H9 (cell line): Measurements from ENCODE around the gene TBC1D19. TPM values are rescaled to one million over a fixed set of nuclear protein-coding genes. Genes with fewer than 3 reads are reported as not detected.

ENCODE experiments used
- DNase-seq: peaks from one replicate; pipeline ENCODE4 v3.0.0-alpha.2; 2017
- H2AFZ ChIP-seq: one replicate; pipeline ENCODE4 v1.6.1; 2013; ENCODE audit warnings: mild to moderate bottlenecking, low read length, control low read depth, moderate library complexity
- H2AK5ac ChIP-seq: 2 replicates; pipeline ENCODE4 v1.6.1; 2013; ENCODE audit warnings: low read length, control low read depth, mixed read lengths; ENCODE audit not compliant: insufficient read length
- H2BK120ac ChIP-seq: one replicate; pipeline ENCODE4 v1.6.1; 2013; ENCODE audit warnings: low read depth, mild to moderate bottlenecking, low read length, control low read depth, inconsistent platforms; ENCODE audit not compliant: poor library complexity, severe bottlenecking
- H2BK12ac ChIP-seq: 2 replicates; pipeline ENCODE4 v1.6.1; 2013; ENCODE audit warnings: low read length, control low read depth, mixed read lengths, low read depth; ENCODE audit not compliant: insufficient read length
- H2BK15ac ChIP-seq: 2 replicates; pipeline ENCODE4 v1.6.1; 2013; ENCODE audit warnings: low read depth, low read length, control low read depth
- H2BK20ac ChIP-seq: one replicate; pipeline ENCODE4 v1.6.1; 2013; ENCODE audit warnings: low read depth, mild to moderate bottlenecking, low read length, control low read depth, inconsistent platforms; ENCODE audit not compliant: poor library complexity, severe bottlenecking
- H2BK5ac ChIP-seq: 2 replicates; pipeline ENCODE4 v1.6.1; 2013; ENCODE audit warnings: low read length, control low read depth, mixed read lengths; ENCODE audit not compliant: insufficient read length
- H3K14ac ChIP-seq: 2 replicates; pipeline ENCODE4 v1.6.1; 2013; ENCODE audit warnings: low read length, control low read depth; ENCODE audit not compliant: insufficient read depth
- H3K18ac ChIP-seq: 2 replicates; pipeline ENCODE4 v1.6.1; 2013; ENCODE audit warnings: low read depth, mild to moderate bottlenecking, mixed read lengths, low read length, control low read depth; ENCODE audit not compliant: insufficient read length
- H3K23ac ChIP-seq: 2 replicates; pipeline ENCODE4 v1.6.1; 2013; ENCODE audit warnings: low read length, control low read depth, mixed read lengths, low read depth; ENCODE audit not compliant: insufficient read length
- H3K23me2 ChIP-seq: 2 replicates; pipeline ENCODE4 v1.6.1; 2013; ENCODE audit warnings: low read depth, mild to moderate bottlenecking, mixed read lengths, low read length, control low read depth; ENCODE audit not compliant: insufficient read length, poor library complexity, severe bottlenecking
- H3K27ac ChIP-seq: 2 replicates; pipeline ENCODE4 v1.5.1; 2013; ENCODE audit warnings: low read length, control low read depth, mixed read lengths, low read depth; ENCODE audit not compliant: insufficient read length
- H3K27me3 ChIP-seq: 2 replicates; pipeline ENCODE4 v1.6.1; 2013; ENCODE audit warnings: low read length, control low read depth, inconsistent platforms; ENCODE audit not compliant: insufficient read depth
- H3K4ac ChIP-seq: 2 replicates; pipeline ENCODE4 v1.6.1; 2013; ENCODE audit warnings: low read depth, mild to moderate bottlenecking, control low read depth, inconsistent platforms, low read length, moderate library complexity
- H3K4me1 ChIP-seq: 2 replicates; pipeline ENCODE4 v1.6.1; 2013; ENCODE audit warnings: low read length, control low read depth, inconsistent platforms; ENCODE audit not compliant: insufficient read depth
- H3K4me2 ChIP-seq: 2 replicates; pipeline ENCODE4 v1.6.1; 2013; ENCODE audit warnings: low read length, control low read depth, mixed read lengths; ENCODE audit not compliant: insufficient read length, insufficient read depth
- H3K56ac ChIP-seq: 2 replicates; pipeline ENCODE4 v1.6.1; 2013; ENCODE audit warnings: low read depth, mild to moderate bottlenecking, mixed read lengths, low read length, control low read depth; ENCODE audit not compliant: insufficient read length
- H3K79me1 ChIP-seq: 2 replicates; pipeline ENCODE4 v1.6.1; 2013; ENCODE audit warnings: low read depth, mild to moderate bottlenecking, moderate library complexity, low read length, control low read depth, inconsistent platforms; ENCODE audit not compliant: insufficient read depth, poor library complexity, severe bottlenecking
- H3K79me2 ChIP-seq: 2 replicates; pipeline ENCODE4 v1.6.1; 2013; ENCODE audit warnings: low read length, control low read depth, inconsistent platforms; ENCODE audit not compliant: insufficient read depth
- H3K9ac ChIP-seq: 2 replicates; pipeline ENCODE4 v1.6.1; 2013; ENCODE audit warnings: low read length, control low read depth, mixed read lengths; ENCODE audit not compliant: insufficient read length; ENCODE audit errors: extremely low read depth
- H3K9me3 ChIP-seq: one replicate; pipeline ENCODE4 v1.6.1; 2013; ENCODE audit warnings: low read depth, low read length, inconsistent platforms; ENCODE audit not compliant: control insufficient read depth
- H3T11ph ChIP-seq: one replicate; pipeline ENCODE4 v1.6.1; 2013; ENCODE audit warnings: mild to moderate bottlenecking, low read length, control low read depth, inconsistent platforms
- H4K20me1 ChIP-seq: one replicate; pipeline ENCODE4 v1.6.1; 2013; ENCODE audit not compliant: control insufficient read depth, insufficient read length, insufficient read depth
- H4K5ac ChIP-seq: 2 replicates; pipeline ENCODE4 v1.6.1; 2013; ENCODE audit warnings: low read depth, mild to moderate bottlenecking, mixed read lengths, low read length, control low read depth; ENCODE audit not compliant: insufficient read length
- H4K8ac ChIP-seq: replicated peaks from 2 replicates; pipeline ENCODE4 v1.6.1; 2013; ENCODE audit warnings: low read length, control low read depth, mixed read lengths, low read depth; ENCODE audit not compliant: insufficient read length
- H4K91ac ChIP-seq: 2 replicates; pipeline ENCODE4 v1.6.1; 2013; ENCODE audit warnings: low read depth, mild to moderate bottlenecking, moderate library complexity, mixed read lengths, low read length, control low read depth; ENCODE audit not compliant: insufficient read length
- H3K27ac Mint-ChIP-seq, 3 experiments: 2 replicates in 2 of 3; 3 replicates in 1 of 3; pipeline ENCODE4 v1.8.0; 2020 to 2021; ENCODE audit warnings: mixed read lengths in 3 of 3, mild to moderate bottlenecking in 1 of 3, moderate library complexity in 1 of 3
- H3K27me3 Mint-ChIP-seq: 2 replicates; pipeline ENCODE4 v1.8.0; 2021; ENCODE audit warnings: low read depth, mild to moderate bottlenecking, moderate library complexity, mixed read lengths
- H3K36me3 Mint-ChIP-seq, 3 experiments: 2 replicates in 2 of 3; 3 replicates in 1 of 3; pipeline ENCODE4 v1.8.0; 2020 to 2021; ENCODE audit warnings: low read depth in 3 of 3, mixed read lengths in 3 of 3; ENCODE audit not compliant: insufficient read depth in 1 of 3
- H3K4me1 Mint-ChIP-seq, 2 experiments: 2 replicates each; pipeline ENCODE4 v1.8.0; 2020; ENCODE audit warnings: mixed read lengths in 2 of 2
- H3K4me3 Mint-ChIP-seq, 2 experiments: 2 replicates in 1 of 2; 3 replicates in 1 of 2; pipeline ENCODE4 v1.8.0; 2020 to 2021; ENCODE audit warnings: mild to moderate bottlenecking in 2 of 2, mixed read lengths in 2 of 2, moderate library complexity in 1 of 2
- H3K9me3 Mint-ChIP-seq, 2 experiments: 2 replicates in 1 of 2; 3 replicates in 1 of 2; pipeline ENCODE4 v1.8.0; 2020; ENCODE audit warnings: mild to moderate bottlenecking in 2 of 2, mixed read lengths in 2 of 2, moderate library complexity in 1 of 2
- total RNA-seq: library from RNA; stranded (reverse); gene quantifications from 2 replicates; pipeline ENCODE4 v1.2.1, GENCODE V29; 2021
- TF ChIP-seq, protein P1 (sequence below): fragments of 200-600 bp; sonication (generic); conservative IDR thresholded peaks from 3 replicates; pipeline ENCODE4 v1.8.0; 2021; ENCODE audit warnings: antibody characterized with exemption, mild to moderate bottlenecking

TBC1D19 gene
- total RNA-seq, 1 experiment from 2014 or later: 3.2 TPM

DNA sequence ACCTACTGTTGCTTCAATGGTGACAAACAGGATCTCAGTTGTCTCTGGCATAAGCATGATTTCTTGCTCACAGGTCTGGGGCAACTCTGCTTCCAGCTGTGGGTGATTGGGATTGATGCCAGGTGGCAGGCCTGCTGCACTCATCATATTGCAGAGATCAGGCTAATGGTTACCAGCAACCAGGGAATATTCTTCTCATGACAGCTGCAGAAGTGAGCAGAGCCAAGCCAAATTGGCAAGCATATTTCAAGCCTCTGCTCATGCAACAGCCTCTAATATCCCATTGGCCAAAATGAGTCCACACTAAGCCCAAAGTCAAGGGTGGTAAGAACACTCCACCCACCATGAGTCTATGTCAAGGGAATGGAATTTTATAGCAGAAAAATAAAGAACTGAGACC, 26.7 kb upstream of the TBC1D19 start:
- Histone ChIP-seq H2BK12ac (no peak overlapping the region), H3K23ac (no peak overlapping the region), H2AK5ac (no peak overlapping the region), H2BK5ac (no peak overlapping the region), H4K8ac (no peak overlapping the region), H3K9ac (no peak overlapping the region), H3K23me2 (no peaks in the 10 kb centered on the region), H3K4ac (no peak overlapping the region), H4K20me1 (no peaks in the 10 kb centered on the region), H3K4me2 (no peak overlapping the region), H3K4me1 (no peaks in the 10 kb centered on the region), H3K27me3 (no peaks in the 10 kb centered on the region), H3T11ph (no peak overlapping the region), H4K5ac (no peak overlapping the region), H3K56ac (no peak overlapping the region), H2BK15ac (no peak overlapping the region), H3K79me1 (no peaks in the 10 kb centered on the region), H4K91ac (no peak overlapping the region), H3K18ac (no peak overlapping the region), H2AFZ (no peak overlapping the region), H3K9me3 (no peaks in the 10 kb centered on the region), H2BK120ac (no peak overlapping the region), H3K14ac (no peak overlapping the region), H3K27ac (no peak overlapping the region), H3K79me2 (no peaks in the 10 kb centered on the region), H2BK20ac (no peak overlapping the region)
- H3K36me3 Mint-ChIP-seq: peaks cover 0 to 5% (median 0%) of the 10 kb centered on the region in 3 experiments; a peak in 1 of 7 replicates
- H3K4me1 Mint-ChIP-seq: no peaks in the 10 kb centered on the region
- no peaks in the 10 kb centered on the region; the same call in 1 of the 2 replicates for H3K27me3 Mint-ChIP-seq
- H3K9me3 Mint-ChIP-seq: peaks cover 12 to 13% of the 10 kb centered on the region in 2 experiments; a peak in 4 of 5 replicates
- DNase-seq: no peak
- TF ChIP-seq, protein P1, sequence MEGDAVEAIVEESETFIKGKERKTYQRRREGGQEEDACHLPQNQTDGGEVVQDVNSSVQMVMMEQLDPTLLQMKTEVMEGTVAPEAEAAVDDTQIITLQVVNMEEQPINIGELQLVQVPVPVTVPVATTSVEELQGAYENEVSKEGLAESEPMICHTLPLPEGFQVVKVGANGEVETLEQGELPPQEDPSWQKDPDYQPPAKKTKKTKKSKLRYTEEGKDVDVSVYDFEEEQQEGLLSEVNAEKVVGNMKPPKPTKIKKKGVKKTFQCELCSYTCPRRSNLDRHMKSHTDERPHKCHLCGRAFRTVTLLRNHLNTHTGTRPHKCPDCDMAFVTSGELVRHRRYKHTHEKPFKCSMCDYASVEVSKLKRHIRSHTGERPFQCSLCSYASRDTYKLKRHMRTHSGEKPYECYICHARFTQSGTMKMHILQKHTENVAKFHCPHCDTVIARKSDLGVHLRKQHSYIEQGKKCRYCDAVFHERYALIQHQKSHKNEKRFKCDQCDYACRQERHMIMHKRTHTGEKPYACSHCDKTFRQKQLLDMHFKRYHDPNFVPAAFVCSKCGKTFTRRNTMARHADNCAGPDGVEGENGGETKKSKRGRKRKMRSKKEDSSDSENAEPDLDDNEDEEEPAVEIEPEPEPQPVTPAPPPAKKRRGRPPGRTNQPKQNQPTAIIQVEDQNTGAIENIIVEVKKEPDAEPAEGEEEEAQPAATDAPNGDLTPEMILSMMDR: no peak
- no peak overlapping the region for H3K4me3 Mint-ChIP-seq
- no peak overlapping the region for H3K27ac Mint-ChIP-seq
